ENCODE measurements around the gene GON4L. TPM values are rescaled to one million over a fixed set of nuclear protein-coding genes. Genes with fewer than 3 reads are reported as not detected.
"Not testable (repeated sequence)": the region's sequence is repeated elsewhere in the genome, so short reads cannot be mapped to it uniquely, and the experiment has no call there.

GON4L gene
- total RNA-seq, 4 donors from 2014 or later = 17.2 to 36.1 (median 19.9) TPM

DNA sequence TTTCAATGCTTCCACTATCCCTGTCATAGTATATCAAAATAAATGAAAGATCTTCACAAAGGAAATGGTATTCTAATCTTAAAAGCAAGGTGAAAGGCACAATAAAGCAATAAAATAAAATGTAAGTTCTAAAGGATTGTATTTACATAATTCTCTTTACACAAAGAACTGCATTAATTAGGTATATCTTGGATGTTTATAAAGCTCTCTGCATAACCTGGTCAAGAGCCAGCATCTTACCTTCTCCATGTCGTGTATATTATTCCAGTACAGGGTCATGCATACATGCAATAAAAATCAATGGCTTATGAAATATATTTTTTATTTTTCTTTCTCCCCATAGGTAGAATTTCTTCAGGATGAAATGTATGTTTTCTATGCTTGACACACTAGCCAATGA lies 63.8 kb downstream of the GON4L start:
- H3K27ac ChIP-seq = no peak overlapping the region
- TF ChIP-seq POLR2A (IDR thresholded peaks at IDR 0.05) = no peak
- TF ChIP-seq, protein P1, sequence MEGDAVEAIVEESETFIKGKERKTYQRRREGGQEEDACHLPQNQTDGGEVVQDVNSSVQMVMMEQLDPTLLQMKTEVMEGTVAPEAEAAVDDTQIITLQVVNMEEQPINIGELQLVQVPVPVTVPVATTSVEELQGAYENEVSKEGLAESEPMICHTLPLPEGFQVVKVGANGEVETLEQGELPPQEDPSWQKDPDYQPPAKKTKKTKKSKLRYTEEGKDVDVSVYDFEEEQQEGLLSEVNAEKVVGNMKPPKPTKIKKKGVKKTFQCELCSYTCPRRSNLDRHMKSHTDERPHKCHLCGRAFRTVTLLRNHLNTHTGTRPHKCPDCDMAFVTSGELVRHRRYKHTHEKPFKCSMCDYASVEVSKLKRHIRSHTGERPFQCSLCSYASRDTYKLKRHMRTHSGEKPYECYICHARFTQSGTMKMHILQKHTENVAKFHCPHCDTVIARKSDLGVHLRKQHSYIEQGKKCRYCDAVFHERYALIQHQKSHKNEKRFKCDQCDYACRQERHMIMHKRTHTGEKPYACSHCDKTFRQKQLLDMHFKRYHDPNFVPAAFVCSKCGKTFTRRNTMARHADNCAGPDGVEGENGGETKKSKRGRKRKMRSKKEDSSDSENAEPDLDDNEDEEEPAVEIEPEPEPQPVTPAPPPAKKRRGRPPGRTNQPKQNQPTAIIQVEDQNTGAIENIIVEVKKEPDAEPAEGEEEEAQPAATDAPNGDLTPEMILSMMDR (IDR thresholded peaks at IDR 0.05 in 4 of 5, conservative IDR thresholded peaks at IDR 0.05 in 1 of 5) = no peak
- H3K4me1 ChIP-seq = no peaks in the 10 kb centered on the region
- no peak overlapping the region for H3K4me3 ChIP-seq
- H3K36me3 ChIP-seq = peaks cover 0 to 42% of the 10 kb centered on the region in 2 donors
- DNase-seq (no peak), ATAC-seq (no peak)
- no peaks in the 10 kb centered on the region for H3K27me3 ChIP-seq
- in situ Hi-C loops (cut with MboI; ENCODE audit: low sequenced_read_pairs in 4 of 4) = no loop called here
- no peaks in the 10 kb centered on the region for H3K9me3 ChIP-seq
- intact Hi-C loops (cut with DNase I; ENCODE audit: low total_unique reads) = no loop called here

DNA sequence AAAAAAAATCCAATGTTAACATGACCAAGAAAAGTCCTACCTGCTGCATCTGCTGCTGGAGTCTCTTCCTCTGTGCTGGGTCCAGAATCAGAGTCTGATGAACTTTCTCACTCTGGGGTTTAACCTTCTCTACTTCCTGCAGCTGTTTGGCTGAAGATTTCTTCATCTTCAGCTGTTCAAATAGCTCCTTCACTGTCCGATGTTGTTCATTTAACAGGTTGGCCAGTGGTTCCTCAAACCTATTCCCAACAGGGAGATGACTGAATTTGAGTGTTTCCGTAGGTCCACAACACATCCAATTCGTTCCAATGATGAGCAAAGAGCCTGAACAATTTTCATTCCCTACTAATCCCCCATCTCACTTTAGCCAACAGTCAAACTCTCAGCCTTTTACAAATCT lies 79.4 kb downstream of the GON4L start:
- Histone ChIP-seq H3K4me3 (no peak overlapping the region), H3K27ac (no peak overlapping the region), H3K9me3 (no peaks in the 10 kb centered on the region), H3K4me1 (no peaks in the 10 kb centered on the region), H3K36me3 (peaks cover 2 to 58% of the 10 kb centered on the region in 2 donors), H3K27me3 (no peaks in the 10 kb centered on the region)
- in situ Hi-C loops (cut with MboI; ENCODE audit: low sequenced_read_pairs in 4 of 4) (no loop called here), intact Hi-C loops (cut with DNase I; ENCODE audit: low total_unique reads) (no loop called here)
- DNase-seq = no peak
- peak in 1 of 2 donors; percentile 41 for ATAC-seq
- TF ChIP-seq, protein P1 (IDR thresholded peaks at IDR 0.05 in 4 of 5, conservative IDR thresholded peaks at IDR 0.05 in 1 of 5) = no peak
- TF ChIP-seq POLR2A (IDR thresholded peaks at IDR 0.05) = no peak

DNA sequence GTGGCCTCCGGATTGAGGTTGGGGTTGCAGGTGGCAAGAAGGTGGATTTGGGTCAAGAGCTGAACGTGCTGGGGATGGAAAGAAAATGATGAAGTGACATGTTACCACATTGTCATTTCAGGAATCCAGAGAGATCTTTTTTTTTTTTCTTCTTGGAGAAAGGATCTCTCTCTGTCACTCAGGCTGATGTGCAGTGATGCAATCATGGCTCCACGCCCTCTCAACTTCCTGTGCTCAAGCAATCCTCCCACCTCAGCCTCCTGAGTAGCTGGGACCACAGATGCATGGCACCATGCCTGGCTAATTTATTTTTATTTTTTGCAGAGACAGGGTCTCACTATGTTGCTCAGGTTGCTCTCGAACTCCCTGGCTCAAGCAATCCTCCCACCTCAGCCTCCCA lies 80.6 kb downstream of the GON4L start:
- ATAC-seq (no peak), DNase-seq (peak in 1 of 2 donors; percentile 37)
- in situ Hi-C loops (cut with MboI; ENCODE audit: low sequenced_read_pairs in 4 of 4) = no loop called here
- no peaks in the 10 kb centered on the region for H3K4me1 ChIP-seq
- H3K27ac ChIP-seq = no peak overlapping the region
- intact Hi-C loops (cut with DNase I; ENCODE audit: low total_unique reads) = no loop called here
- H3K36me3 ChIP-seq = peaks cover 2 to 69% of the 10 kb centered on the region in 2 donors
- H3K4me3 ChIP-seq = no peak overlapping the region
- no peaks in the 10 kb centered on the region for H3K27me3 ChIP-seq
- H3K9me3 ChIP-seq = no peaks in the 10 kb centered on the region
- no peak for TF ChIP-seq POLR2A (IDR thresholded peaks at IDR 0.05)
- TF ChIP-seq, protein P1 (IDR thresholded peaks at IDR 0.05 in 4 of 5, conservative IDR thresholded peaks at IDR 0.05 in 1 of 5) = no peak

DNA sequence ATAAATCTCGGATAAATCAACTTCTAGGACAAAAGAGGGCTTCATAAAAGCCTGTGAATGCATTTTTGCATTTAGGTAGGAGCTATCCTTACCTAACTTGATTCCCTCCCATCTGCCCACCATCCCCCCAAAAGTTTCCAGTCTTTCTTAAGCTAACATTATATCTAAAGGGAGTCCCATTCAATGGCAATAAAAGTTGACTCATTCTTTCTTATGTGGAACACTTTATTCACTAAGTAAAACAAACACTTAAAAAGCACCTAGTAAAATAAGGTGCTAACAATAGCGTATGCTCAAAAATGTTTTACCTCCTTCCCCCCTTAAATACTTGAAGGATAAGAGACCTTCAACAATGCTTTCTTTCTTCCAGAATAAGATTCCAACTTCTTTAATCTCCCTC lies 83.8 kb downstream of the GON4L start:
- in situ Hi-C loops (cut with MboI; ENCODE audit: low sequenced_read_pairs in 4 of 4) = no loop called here
- H3K27me3 ChIP-seq = no peaks in the 10 kb centered on the region
- ATAC-seq (no peak), DNase-seq (no peak)
- no peak overlapping the region for H3K4me3 ChIP-seq
- TF ChIP-seq, protein P1 (IDR thresholded peaks at IDR 0.05 in 4 of 5, conservative IDR thresholded peaks at IDR 0.05 in 1 of 5) = no peak
- TF ChIP-seq POLR2A (IDR thresholded peaks at IDR 0.05) = no peak
- intact Hi-C loops (cut with DNase I; ENCODE audit: low total_unique reads) = no loop called here
- H3K36me3 ChIP-seq = peaks cover 2 to 91% of the 10 kb centered on the region in 2 donors
- H3K27ac ChIP-seq = no peak overlapping the region
- H3K9me3 ChIP-seq = no peaks in the 10 kb centered on the region
- no peaks in the 10 kb centered on the region for H3K4me1 ChIP-seq

DNA sequence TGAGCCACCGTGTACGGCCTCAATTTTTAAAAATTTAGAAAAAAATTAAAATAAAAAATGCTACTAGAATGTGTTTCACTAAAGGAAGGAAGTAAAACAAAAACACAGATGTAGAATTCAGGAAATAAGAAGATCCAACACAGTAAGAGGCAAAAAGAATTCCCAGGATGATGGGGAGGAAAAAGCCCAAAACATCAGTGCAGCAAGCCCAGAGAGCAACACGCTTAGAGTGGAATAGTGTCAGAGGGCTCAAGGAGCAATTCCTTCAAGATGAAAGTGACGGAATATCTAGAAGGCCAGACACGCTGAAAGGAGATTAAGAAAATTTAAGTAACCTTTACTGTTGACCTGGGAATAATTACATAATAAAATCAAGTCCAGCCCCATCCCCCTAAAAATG lies 87.8 kb downstream of the GON4L start:
- peaks cover 0 to 82% of the 10 kb centered on the region in 2 donors for H3K36me3 ChIP-seq
- no peaks in the 10 kb centered on the region for H3K9me3 ChIP-seq
- no peaks in the 10 kb centered on the region for H3K27me3 ChIP-seq
- H3K4me1 ChIP-seq = no peaks in the 10 kb centered on the region
- TF ChIP-seq, protein P1 (IDR thresholded peaks at IDR 0.05 in 4 of 5, conservative IDR thresholded peaks at IDR 0.05 in 1 of 5) = no peak
- no peak for TF ChIP-seq POLR2A (IDR thresholded peaks at IDR 0.05)
- in situ Hi-C loops (cut with MboI; ENCODE audit: low sequenced_read_pairs in 4 of 4) (no loop called here), intact Hi-C loops (cut with DNase I; ENCODE audit: low total_unique reads) (no loop called here)
- H3K27ac ChIP-seq = no peak overlapping the region
- DNase-seq (no peak), ATAC-seq (no peak)
- no peak overlapping the region for H3K4me3 ChIP-seq

DNA sequence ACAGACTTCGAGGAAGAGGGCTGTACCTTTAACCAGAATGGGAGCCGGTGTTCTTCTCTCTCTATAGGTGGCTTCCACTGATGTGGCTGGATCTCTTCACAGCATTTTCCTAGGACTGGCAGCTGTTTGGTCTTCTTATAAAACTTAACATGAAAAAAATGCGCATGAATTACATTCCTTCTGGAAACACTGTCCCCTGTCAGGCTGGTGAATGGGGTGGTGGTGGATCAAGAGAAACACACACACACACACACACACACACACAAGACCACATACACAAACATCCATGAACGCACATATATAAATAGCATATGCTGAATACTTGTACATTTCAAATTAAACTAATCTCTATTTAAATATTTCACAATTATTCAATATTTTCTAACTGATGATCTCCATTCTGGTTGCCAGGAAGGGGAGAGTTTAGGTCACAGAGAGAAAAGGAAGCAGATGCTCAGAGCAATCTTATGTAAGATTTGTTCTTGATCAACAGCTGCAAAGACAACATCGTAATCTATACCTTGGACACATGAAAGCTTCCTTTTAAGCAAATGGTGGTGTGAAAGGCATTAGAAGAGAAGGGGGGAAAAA lies 89.5 kb downstream of the GON4L start:
- H3K4me3 ChIP-seq; DNase-seq; in situ Hi-C loops (cut with MboI; ENCODE audit: low sequenced_read_pairs in 4 of 4); H3K9me3 ChIP-seq; ATAC-seq; intact Hi-C loops (cut with DNase I; ENCODE audit: low total_unique reads); H3K4me1 ChIP-seq; H3K27ac ChIP-seq; H3K27me3 ChIP-seq: not testable (repeated sequence)
- peaks cover 0 to 82% of the 10 kb centered on the region in 2 donors for H3K36me3 ChIP-seq

DNA sequence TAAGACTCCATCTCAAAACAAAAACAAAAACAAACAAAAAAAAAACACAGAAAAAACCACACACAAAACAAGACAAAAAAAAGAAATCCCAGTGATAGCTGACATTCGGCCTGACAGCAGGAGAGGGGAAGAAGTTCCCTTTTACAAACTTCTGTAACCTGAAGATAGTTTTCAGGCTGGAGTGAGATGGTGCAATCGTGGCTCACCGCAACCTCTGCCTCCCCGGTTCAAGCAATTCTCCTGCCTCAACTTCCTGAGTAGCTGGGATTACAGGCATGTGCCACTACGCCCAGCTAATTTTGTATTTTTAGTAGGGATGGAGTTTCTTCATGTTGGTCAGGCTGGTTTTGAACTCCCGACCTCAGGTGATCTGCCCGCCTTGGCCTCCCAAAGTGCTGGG lies 93.0 kb downstream of the GON4L start:
- H3K27ac ChIP-seq; H3K4me3 ChIP-seq; in situ Hi-C loops (cut with MboI; ENCODE audit: low sequenced_read_pairs in 4 of 4); H3K4me1 ChIP-seq; intact Hi-C loops (cut with DNase I; ENCODE audit: low total_unique reads); DNase-seq; H3K9me3 ChIP-seq; H3K27me3 ChIP-seq; ATAC-seq: not testable (repeated sequence)
- H3K36me3 ChIP-seq = peaks cover 5 to 84% of the 10 kb centered on the region in 2 donors
